ENCODE results near the gene SEMA5B.

SEMA5B gene

GRCh38 chr3:122991236-122991985 lies 36.2 kb downstream of the SEMA5B start:
- DNase-seq, result no peak

- DNase-seq, result no peak
Observed at GRCh38 chr3:122989856-122990575, 37.5 kb downstream of the SEMA5B start.

- no peak for DNase-seq
Observed at GRCh38 chr3:122988508-122988907, 39.1 kb downstream of the SEMA5B start.

GRCh38 chr3:122987736-122988319 lies 39.7 kb downstream of the SEMA5B start:
- DNase-seq, result no peak

GRCh38 chr3:122987231-122987630 lies 40.3 kb downstream of the SEMA5B start:
- DNase-seq, result no peak

- DNase-seq, result no peak
Observed at GRCh38 chr3:122986693-122987179, 40.8 kb downstream of the SEMA5B start.

GRCh38 chr3:122985539-122985938 lies 42.0 kb downstream of the SEMA5B start:
- no peak for DNase-seq

- DNase-seq, result no peak
Observed at GRCh38 chr3:122984650-122985049, 42.9 kb downstream of the SEMA5B start.

- DNase-seq, result no peak
Observed at GRCh38 chr3:122984007-122984406, 43.6 kb downstream of the SEMA5B start.

GRCh38 chr3:122982216-122983185 lies 45.1 kb downstream of the SEMA5B start:
- DNase-seq, result no peak

GRCh38 chr3:122979211-122979610 lies 48.4 kb downstream of the SEMA5B start:
- peak; percentile 63 to 75 (median 69) for DNase-seq

GRCh38 chr3:122978569-122978968 lies 49.0 kb downstream of the SEMA5B start:
- no peak for DNase-seq

GRCh38 chr3:122977746-122978466 lies 49.7 kb downstream of the SEMA5B start:
- DNase-seq, result no peak

- peak; percentile 36 to 47 (median 44) for DNase-seq
Observed at GRCh38 chr3:122975924-122976293, 51.7 kb downstream of the SEMA5B start.

GRCh38 chr3:122975163-122975923 lies 52.2 kb downstream of the SEMA5B start:
- DNase-seq, result no peak

GRCh38 chr3:122974764-122975162 lies 52.8 kb downstream of the SEMA5B start:
- DNase-seq, result no peak

- no peak for DNase-seq
Observed at GRCh38 chr3:122973893-122974615, 53.5 kb downstream of the SEMA5B start.

- DNase-seq, result no peak
Observed at GRCh38 chr3:122972141-122972540, 55.4 kb downstream of the SEMA5B start.

GRCh38 chr3:122969585-122970469 lies 57.7 kb downstream of the SEMA5B start:
- no peak for DNase-seq
